Type B pancreatic cell (in vitro differentiated cells): ENCODE results near the gene ASIC4. TPM values are rescaled to one million over a fixed set of nuclear protein-coding genes. Genes with fewer than 3 reads are reported as not detected.

ENCODE experiments used
- DNase-seq: peaks from one replicate; pipeline ENCODE4 v3.0.0; 2021; ENCODE audit warnings: mixed read lengths; ENCODE audit not compliant: unreplicated experiment; ENCODE audit errors: extremely low spot score
- H3K27ac Mint-ChIP-seq: 2 replicates; pipeline ENCODE4 v1.8.0; 2021; ENCODE audit warnings: mild to moderate bottlenecking, mixed read lengths
- H3K27me3 Mint-ChIP-seq: 2 replicates; pipeline ENCODE4 v1.8.0; 2021; ENCODE audit warnings: mixed read lengths
- H3K36me3 Mint-ChIP-seq: 2 replicates; pipeline ENCODE4 v1.8.0; 2021; ENCODE audit warnings: mixed read lengths
- H3K4me1 Mint-ChIP-seq: one replicate; pipeline ENCODE4 v1.8.0; 2021; ENCODE audit warnings: mixed read lengths; ENCODE audit not compliant: unreplicated experiment
- H3K4me3 Mint-ChIP-seq: 2 replicates; pipeline ENCODE4 v1.8.0; 2021; ENCODE audit warnings: mild to moderate bottlenecking, mixed read lengths
- H3K9me3 Mint-ChIP-seq: 2 replicates; pipeline ENCODE4 v1.8.0; 2021; ENCODE audit warnings: mixed read lengths
- CTCF ChIP-seq: fragments of 200-600 bp; sonication (generic); conservative IDR thresholded peaks from 2 replicates; pipeline ENCODE4 v1.5.0; 2021; ENCODE audit warnings: antibody characterized with exemption, mild to moderate bottlenecking
- total RNA-seq: library from RNA; stranded (reverse); gene quantifications from 2 replicates; pipeline ENCODE4 v1.2.1, GENCODE V29; 2021; ENCODE audit warnings: low replicate concordance

The ASIC4 gene
- total RNA-seq, 1 donor from 2014 or later, result 0.99 TPM

GRCh38 chr2:219507581-219508443 is 6.5 kb upstream of the ASIC4 start:
- H3K4me3 Mint-ChIP-seq, result no peak overlapping the region
- no peak for DNase-seq
- no peak overlapping the region for H3K27ac Mint-ChIP-seq
- H3K27me3 Mint-ChIP-seq, result peaks cover 26% of the 10 kb centered on the region
- TF ChIP-seq CTCF, result no peak
- peaks cover 12% of the 10 kb centered on the region for H3K36me3 Mint-ChIP-seq
- H3K4me1 Mint-ChIP-seq, result peaks cover 16% of the 10 kb centered on the region
- no peaks in the 10 kb centered on the region for H3K9me3 Mint-ChIP-seq

GRCh38 chr2:219508444-219508734 is 5.9 kb upstream of the ASIC4 start:
- peaks cover 31% of the 10 kb centered on the region for H3K27me3 Mint-ChIP-seq
- TF ChIP-seq CTCF, result no peak
- H3K27ac Mint-ChIP-seq, result no peak overlapping the region
- H3K4me3 Mint-ChIP-seq, result no peak overlapping the region
- H3K4me1 Mint-ChIP-seq, result peaks cover 20% of the 10 kb centered on the region
- H3K9me3 Mint-ChIP-seq, result no peaks in the 10 kb centered on the region
- H3K36me3 Mint-ChIP-seq, result peaks cover 12% of the 10 kb centered on the region
- DNase-seq, result no peak

GRCh38 chr2:219508971-219509779 is 5.1 kb upstream of the ASIC4 start:
- H3K27ac Mint-ChIP-seq, result peak overlapping the region; percentile 55
- DNase-seq, result no peak
- peak overlapping the region; percentile 80 for H3K4me3 Mint-ChIP-seq
- no peaks in the 10 kb centered on the region for H3K9me3 Mint-ChIP-seq
- peaks cover 28% of the 10 kb centered on the region for H3K4me1 Mint-ChIP-seq
- no peak for TF ChIP-seq CTCF
- peaks cover 39% of the 10 kb centered on the region for H3K27me3 Mint-ChIP-seq
- peaks cover 7% of the 10 kb centered on the region for H3K36me3 Mint-ChIP-seq

GRCh38 chr2:219509780-219510511 is 4.3 kb upstream of the ASIC4 start:
- H3K4me1 Mint-ChIP-seq, result peaks cover 30% of the 10 kb centered on the region
- H3K9me3 Mint-ChIP-seq, result no peaks in the 10 kb centered on the region
- no peak for DNase-seq
- H3K27ac Mint-ChIP-seq, result peak overlapping the region; percentile 55
- no peaks in the 10 kb centered on the region for H3K36me3 Mint-ChIP-seq
- peak overlapping the region; percentile 80 for H3K4me3 Mint-ChIP-seq
- peaks cover 44% of the 10 kb centered on the region for H3K27me3 Mint-ChIP-seq
- TF ChIP-seq CTCF, result peak; percentile 78

GRCh38 chr2:219510512-219511135 is 3.7 kb upstream of the ASIC4 start:
- Mint-ChIP-seq H3K4me3 (peak overlapping the region; percentile 80), H3K36me3 (no peaks in the 10 kb centered on the region), H3K4me1 (peaks cover 32% of the 10 kb centered on the region), H3K27me3 (peaks cover 51% of the 10 kb centered on the region), H3K27ac (peak overlapping the region; percentile 55), H3K9me3 (no peaks in the 10 kb centered on the region)
- no peak for DNase-seq
- no peak for TF ChIP-seq CTCF
